ENCODE results near the gene COLEC12. TPM values are rescaled to one million over a fixed set of nuclear protein-coding genes. Genes with fewer than 3 reads are reported as not detected.

Gene COLEC12
- total RNA-seq, 4 donors from 2014 or later = 20.9 to 75.1 (median 50.4) TPM

DNA sequence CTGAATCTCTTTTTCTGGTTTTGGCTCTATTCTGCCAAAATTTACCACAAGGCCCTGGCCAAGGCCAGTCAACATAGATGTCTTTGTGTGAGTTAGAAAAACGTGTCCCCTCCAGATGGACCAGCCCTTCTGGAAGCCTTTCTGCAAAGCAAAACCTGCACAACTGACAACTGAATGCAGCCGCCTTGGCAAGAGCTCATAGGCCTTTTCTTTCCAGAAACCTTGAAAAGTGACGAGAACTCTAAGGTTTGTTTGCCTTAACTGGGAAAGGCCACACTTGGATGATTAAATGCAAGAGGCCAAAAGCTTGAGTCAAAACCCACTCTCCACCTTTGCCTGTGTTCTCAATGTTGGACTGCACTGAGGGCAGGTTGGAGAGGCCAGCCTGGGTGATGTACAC is 103.9 kb downstream of the COLEC12 start:
- TF ChIP-seq, protein P1, sequence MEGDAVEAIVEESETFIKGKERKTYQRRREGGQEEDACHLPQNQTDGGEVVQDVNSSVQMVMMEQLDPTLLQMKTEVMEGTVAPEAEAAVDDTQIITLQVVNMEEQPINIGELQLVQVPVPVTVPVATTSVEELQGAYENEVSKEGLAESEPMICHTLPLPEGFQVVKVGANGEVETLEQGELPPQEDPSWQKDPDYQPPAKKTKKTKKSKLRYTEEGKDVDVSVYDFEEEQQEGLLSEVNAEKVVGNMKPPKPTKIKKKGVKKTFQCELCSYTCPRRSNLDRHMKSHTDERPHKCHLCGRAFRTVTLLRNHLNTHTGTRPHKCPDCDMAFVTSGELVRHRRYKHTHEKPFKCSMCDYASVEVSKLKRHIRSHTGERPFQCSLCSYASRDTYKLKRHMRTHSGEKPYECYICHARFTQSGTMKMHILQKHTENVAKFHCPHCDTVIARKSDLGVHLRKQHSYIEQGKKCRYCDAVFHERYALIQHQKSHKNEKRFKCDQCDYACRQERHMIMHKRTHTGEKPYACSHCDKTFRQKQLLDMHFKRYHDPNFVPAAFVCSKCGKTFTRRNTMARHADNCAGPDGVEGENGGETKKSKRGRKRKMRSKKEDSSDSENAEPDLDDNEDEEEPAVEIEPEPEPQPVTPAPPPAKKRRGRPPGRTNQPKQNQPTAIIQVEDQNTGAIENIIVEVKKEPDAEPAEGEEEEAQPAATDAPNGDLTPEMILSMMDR (IDR thresholded peaks at IDR 0.05; ENCODE audit: low read depth) = no peak

DNA sequence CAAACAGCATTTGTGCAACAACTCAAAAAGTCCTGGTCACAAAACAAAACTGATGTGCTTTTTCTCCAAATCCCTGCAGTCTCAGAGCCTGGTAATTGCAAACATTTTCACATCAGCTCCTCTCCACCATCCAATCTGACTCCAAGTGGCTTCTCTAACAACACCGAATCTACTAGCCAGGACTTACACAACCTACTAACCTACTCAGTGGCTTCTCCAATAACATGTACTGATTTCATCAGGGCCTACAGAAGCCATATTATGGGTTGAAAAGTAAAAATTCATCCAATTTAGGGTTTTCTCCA is 104.3 kb downstream of the COLEC12 start:
- TF ChIP-seq, protein P1 (IDR thresholded peaks at IDR 0.05; ENCODE audit: low read depth) = no peak

DNA sequence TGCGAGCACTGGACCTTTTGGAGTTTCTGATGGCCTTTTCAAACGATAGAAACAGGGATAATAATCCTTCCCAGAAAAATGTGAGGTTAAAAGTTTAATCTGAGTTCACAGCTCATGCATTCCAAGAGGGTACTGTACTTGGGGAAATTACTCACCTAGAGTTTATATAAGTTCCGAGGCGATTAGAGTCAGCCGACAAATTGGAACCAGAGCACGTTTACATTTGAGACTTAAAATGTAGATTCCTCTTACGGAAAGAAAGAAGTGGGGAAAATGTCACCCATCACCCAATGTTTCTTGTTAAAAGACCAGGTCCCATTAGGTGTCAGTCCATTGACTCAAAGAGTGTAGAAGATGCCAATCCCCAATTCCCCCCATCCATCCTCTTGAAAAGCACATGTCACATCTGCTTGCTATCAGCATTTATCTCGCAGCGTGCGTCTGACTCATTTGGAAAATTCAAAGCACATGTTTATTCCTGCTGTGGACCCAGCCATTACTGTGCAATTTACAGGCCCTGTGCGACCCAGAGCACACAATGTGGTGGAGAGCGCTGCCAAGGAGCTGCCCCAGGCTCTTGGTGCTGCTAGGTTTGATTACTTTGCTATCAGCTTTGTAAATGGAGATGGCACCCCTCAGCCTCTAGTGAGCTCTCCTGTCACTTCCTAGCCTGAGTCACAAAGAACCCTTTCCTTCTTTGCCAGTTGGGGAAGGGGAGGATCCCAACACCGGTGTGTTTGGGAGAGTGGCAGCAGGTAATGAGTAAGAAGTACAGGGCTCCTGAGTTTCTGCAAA is 104.8 kb downstream of the COLEC12 start:
- TF ChIP-seq, protein P1 (IDR thresholded peaks at IDR 0.05; ENCODE audit: low read depth) = no peak

DNA sequence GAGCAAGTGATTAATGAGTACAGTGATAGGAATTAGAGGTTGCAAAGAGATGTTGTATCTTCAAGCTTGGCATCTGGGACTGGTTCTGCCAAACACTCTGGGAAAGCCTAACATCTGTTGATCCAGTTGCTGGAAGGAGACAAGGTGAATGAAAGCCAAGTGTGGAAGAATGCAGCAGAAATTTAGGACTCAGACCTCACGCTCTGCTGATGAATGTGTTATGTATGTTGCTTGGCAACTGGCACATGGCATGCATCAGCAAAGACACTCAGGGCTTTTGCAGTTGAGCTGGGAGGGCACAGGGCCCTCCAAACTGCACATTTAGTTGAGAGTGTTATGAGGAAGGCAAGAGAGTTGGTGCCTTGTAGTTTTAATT is 105.5 kb downstream of the COLEC12 start:
- TF ChIP-seq, protein P1 (IDR thresholded peaks at IDR 0.05; ENCODE audit: low read depth) = no peak

DNA sequence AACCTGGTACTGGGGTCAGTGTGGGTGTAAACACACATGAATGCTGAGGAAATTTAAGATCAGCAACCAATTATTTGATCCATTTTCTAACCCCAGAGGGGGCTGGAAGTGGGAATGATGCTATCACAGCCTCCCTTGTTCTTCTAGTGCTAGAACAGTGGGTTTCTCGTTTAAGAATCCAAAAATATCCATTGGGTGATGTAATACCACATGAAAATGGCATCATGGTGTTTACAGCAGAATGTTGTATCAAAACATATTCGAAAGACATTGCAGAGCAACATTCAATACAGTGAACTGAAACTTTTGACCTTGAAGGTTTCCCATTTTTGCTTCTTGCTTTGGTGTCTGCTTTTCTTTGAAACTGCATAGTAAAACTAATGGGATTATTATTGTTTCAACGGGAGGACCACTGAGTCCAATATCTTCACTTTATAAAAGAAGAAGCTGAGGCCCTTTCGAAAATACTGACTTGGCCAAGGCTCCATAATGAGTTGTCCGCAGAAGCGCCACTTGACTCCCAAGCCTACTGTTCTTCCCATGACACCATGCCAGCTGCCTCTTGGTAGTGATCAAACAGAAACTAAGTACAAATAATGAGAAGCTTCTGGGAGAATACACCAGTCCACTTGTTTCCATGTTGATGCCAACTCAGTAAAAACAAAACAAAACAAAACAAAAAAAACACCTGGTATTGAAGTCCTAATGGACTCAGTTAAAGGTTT is 106.1 kb downstream of the COLEC12 start:
- TF ChIP-seq, protein P1 (IDR thresholded peaks at IDR 0.05; ENCODE audit: low read depth) = no peak

DNA sequence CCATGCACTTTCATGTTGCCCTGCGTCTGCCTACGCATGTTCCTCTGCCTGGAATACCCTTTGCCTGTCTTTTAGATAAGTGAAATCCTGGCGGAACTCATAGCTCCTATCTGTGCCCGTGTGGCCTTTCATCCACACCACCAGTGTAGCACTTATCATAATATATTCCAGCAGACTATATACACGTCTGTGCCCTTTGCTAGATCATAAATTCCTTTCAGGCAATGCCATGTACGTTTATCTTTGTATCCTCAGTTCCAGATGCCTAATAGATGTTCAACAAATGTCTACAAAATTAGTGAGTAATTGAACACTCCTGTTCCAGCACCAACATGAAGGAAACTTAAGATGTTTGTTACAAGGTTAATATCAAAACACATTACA is 106.9 kb downstream of the COLEC12 start:
- TF ChIP-seq, protein P1 (IDR thresholded peaks at IDR 0.05; ENCODE audit: low read depth) = no peak

DNA sequence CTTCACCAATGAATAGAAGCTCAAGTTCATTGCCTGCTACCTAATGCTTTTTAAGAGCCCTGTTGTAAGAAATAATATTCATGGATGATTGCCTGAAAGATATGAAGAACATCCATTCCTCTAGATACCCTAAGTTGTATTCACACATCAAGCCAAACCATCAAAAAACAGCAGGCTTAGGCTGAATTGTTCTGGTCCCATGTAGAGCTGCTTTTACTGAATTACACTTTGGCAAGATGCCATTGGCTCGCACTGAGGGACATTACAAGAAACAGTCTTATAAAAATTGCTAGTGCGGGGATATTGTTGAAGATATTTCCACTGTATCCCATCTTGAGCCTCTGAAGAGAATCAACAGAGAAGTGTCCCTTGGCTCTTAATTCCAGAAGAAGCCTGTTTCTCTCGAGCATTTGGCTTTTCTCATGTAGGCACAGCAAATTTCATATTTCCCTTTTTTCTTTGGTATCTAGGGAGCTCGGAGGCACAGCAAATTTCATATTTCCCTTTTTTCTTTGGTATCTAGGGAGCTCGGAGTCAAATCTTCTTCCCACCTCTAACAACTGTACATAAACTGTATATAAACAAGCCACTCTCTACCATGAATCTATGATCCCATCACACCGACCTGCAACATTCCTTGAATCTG is 107.5 kb downstream of the COLEC12 start:
- TF ChIP-seq, protein P1 (IDR thresholded peaks at IDR 0.05; ENCODE audit: low read depth) = no peak
